ENCODE results near the gene STUB1.

GRCh38 chr16:708019-708418, 27.8 kb downstream of the STUB1 start:
- no peak for TF ChIP-seq CTCF (conservative IDR thresholded peaks at IDR 0.05 in 1 of 2, IDR thresholded peaks at IDR 0.05 in 1 of 2; ENCODE audit: low read depth in 1 of 2, low read length in 2 of 2)
- no peak for TF ChIP-seq EZH2 (IDR thresholded peaks at IDR 0.05; ENCODE audit: low read length, missing control alignments)

All from fibroblast of lung (primary cell).